ENCODE data around the gene CHRNB4.

The CHRNB4 gene

DNA sequence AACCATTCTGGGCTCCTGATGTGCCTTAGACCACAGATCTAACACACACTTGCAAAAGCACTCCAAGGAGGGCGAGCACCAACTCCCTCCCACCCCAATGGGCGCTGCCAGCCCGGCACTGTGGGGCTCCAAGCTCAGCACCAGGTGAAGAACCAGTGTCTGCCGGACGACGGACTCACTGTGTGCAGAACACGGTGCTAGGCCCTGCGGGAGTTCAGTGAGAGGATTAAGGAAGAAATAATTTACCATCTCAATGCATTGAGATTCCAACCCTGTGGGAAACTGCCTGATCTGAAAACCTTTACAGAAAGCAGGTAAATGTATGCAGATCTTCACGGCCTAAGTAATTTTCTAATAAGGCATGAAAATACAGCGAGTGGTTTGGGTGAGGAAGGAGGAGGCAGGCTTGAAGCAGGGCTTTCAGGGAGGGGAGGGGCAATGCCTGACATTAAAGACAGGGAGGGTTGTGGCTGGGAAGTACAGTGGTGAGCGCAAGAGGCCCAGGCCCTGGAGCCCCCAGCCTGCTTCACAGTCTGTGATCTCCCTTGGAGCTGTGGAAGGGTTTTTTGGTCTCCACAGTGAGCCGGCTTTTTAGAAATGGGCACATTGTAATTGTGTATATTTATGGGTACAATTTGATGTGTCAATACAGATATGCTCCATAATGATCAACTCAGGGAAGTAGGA lies 35.6 kb upstream of the CHRNB4 start:
- TF ChIP-seq, protein P1, sequence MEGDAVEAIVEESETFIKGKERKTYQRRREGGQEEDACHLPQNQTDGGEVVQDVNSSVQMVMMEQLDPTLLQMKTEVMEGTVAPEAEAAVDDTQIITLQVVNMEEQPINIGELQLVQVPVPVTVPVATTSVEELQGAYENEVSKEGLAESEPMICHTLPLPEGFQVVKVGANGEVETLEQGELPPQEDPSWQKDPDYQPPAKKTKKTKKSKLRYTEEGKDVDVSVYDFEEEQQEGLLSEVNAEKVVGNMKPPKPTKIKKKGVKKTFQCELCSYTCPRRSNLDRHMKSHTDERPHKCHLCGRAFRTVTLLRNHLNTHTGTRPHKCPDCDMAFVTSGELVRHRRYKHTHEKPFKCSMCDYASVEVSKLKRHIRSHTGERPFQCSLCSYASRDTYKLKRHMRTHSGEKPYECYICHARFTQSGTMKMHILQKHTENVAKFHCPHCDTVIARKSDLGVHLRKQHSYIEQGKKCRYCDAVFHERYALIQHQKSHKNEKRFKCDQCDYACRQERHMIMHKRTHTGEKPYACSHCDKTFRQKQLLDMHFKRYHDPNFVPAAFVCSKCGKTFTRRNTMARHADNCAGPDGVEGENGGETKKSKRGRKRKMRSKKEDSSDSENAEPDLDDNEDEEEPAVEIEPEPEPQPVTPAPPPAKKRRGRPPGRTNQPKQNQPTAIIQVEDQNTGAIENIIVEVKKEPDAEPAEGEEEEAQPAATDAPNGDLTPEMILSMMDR (IDR thresholded peaks at IDR 0.05): no peak
- H3K4me3 ChIP-seq (ENCODE audit: low read depth in 1 of 2, low read length in 1 of 2): no peak overlapping the region
- H3K27me3 ChIP-seq: no peaks in the 10 kb centered on the region

GRCh38 chr15:78675617-78676360 lies 34.8 kb upstream of the CHRNB4 start:
- TF ChIP-seq, protein P1 (IDR thresholded peaks at IDR 0.05): no peak
- Histone ChIP-seq H3K36me3 (no peaks in the 10 kb centered on the region), H3K27ac (no peak overlapping the region), H3K9me3 (no peaks in the 10 kb centered on the region), H3K27me3 (no peaks in the 10 kb centered on the region), H3K4me3 (ENCODE audit: low read depth in 1 of 2, low read length in 1 of 2) (no peak overlapping the region), H3K4me1 (ENCODE audit: control insufficient read depth in 1 of 2, insufficient read depth in 1 of 2, low read depth in 1 of 2, low read length in 1 of 2) (no peaks in the 10 kb centered on the region)

More for the DNA sequence above, 35.6 kb upstream of the CHRNB4 start:
- Histone ChIP-seq H3K27ac (no peak overlapping the region), H3K9me3 (no peaks in the 10 kb centered on the region), H3K4me1 (ENCODE audit: control insufficient read depth in 1 of 2, insufficient read depth in 1 of 2, low read depth in 1 of 2, low read length in 1 of 2) (no peaks in the 10 kb centered on the region), H3K36me3 (no peaks in the 10 kb centered on the region)

- H3K27me3 ChIP-seq: no peaks in the 10 kb centered on the region
- no peaks in the 10 kb centered on the region for H3K9me3 ChIP-seq
- H3K27ac ChIP-seq: no peak overlapping the region
- no peak overlapping the region for H3K4me3 ChIP-seq (ENCODE audit: low read depth in 1 of 2, low read length in 1 of 2)
- H3K36me3 ChIP-seq: no peaks in the 10 kb centered on the region
- no peaks in the 10 kb centered on the region for H3K4me1 ChIP-seq (ENCODE audit: control insufficient read depth in 1 of 2, insufficient read depth in 1 of 2, low read depth in 1 of 2, low read length in 1 of 2)
- TF ChIP-seq, protein P1 (IDR thresholded peaks at IDR 0.05): no peak
Observed at GRCh38 chr15:78675206-78675605, 34.2 kb upstream of the CHRNB4 start.

DNA sequence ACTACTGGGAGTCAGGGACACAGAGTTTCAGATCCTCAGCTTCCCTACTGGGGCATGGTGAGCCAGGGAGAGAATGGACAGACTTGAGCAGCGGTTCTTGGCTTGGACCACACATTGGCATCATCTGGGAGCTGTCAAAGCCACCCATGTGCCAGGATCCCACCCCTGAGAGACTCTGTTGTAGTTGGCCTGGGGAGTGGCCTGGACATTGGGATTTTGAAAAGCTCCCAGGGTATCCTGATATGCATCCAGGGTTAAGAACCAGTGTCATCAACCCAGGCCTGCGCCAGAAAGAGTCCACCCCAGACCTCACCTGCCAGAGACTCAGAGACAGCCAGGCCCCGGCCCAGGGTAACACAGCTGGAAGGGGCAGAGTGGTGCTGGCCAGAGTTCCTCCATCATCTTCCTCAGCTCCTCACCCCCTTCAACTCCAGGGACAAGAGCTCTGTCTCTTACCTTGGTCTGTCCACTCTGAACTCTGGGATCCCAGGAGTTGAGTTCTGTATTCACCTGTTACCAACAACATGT lies 33.0 kb upstream of the CHRNB4 start:
- Histone ChIP-seq H3K27ac (no peak overlapping the region), H3K9me3 (no peaks in the 10 kb centered on the region), H3K36me3 (no peaks in the 10 kb centered on the region), H3K4me3 (ENCODE audit: low read depth in 1 of 2, low read length in 1 of 2) (no peak overlapping the region), H3K4me1 (ENCODE audit: control insufficient read depth in 1 of 2, insufficient read depth in 1 of 2, low read depth in 1 of 2, low read length in 1 of 2) (no peaks in the 10 kb centered on the region), H3K27me3 (no peaks in the 10 kb centered on the region)
- TF ChIP-seq, protein P1 (IDR thresholded peaks at IDR 0.05): no peak

- Histone ChIP-seq H3K27ac (no peak overlapping the region), H3K4me1 (ENCODE audit: control insufficient read depth in 1 of 2, insufficient read depth in 1 of 2, low read depth in 1 of 2, low read length in 1 of 2) (no peaks in the 10 kb centered on the region), H3K36me3 (no peaks in the 10 kb centered on the region), H3K9me3 (no peaks in the 10 kb centered on the region), H3K27me3 (no peaks in the 10 kb centered on the region), H3K4me3 (ENCODE audit: low read depth in 1 of 2, low read length in 1 of 2) (no peak overlapping the region)
- TF ChIP-seq, protein P1 (IDR thresholded peaks at IDR 0.05): no peak
Observed at GRCh38 chr15:78673476-78673875, 32.5 kb upstream of the CHRNB4 start.

Measured in neutrophil (primary cell).